GM19324 (cell line): ENCODE measurements around the gene RAB1A.

ENCODE experiments used
- ATAC-seq: cut with Tn5 transposase; IDR thresholded peaks from one replicate; pipeline ENCODE4 v1.9.1; 2021; ENCODE audit warnings: mild to moderate bottlenecking, moderate library complexity; ENCODE audit not compliant: unreplicated experiment, low FRiP score

The RAB1A gene

GRCh38 chr2:65098741-65099140 lies 31.2 kb downstream of the RAB1A start:
- ATAC-seq: no peak

- ATAC-seq: no peak
Observed at GRCh38 chr2:65097844-65098243, 32.1 kb downstream of the RAB1A start.

DNA sequence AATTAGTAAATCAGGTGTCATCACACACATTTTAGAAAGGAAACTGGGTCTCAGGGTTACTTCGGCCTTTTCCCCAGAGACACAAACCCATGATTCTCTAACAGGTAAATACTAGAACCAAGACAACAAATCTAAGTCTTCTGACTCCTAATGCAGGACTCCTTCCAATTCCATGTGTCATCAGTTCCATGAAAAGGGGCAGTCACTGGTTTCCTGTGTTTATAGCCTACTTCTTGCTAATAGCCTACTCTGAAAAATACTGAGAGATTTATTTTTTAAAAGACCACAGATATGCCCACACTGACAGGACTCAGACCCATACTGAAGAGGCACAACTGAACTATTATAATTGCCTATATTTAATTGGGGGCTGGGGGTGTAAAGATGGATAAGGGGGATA lies 33.0 kb downstream of the RAB1A start:
- no peak for ATAC-seq

GRCh38 chr2:65093211-65093610 lies 36.7 kb downstream of the RAB1A start:
- ATAC-seq: no peak

DNA sequence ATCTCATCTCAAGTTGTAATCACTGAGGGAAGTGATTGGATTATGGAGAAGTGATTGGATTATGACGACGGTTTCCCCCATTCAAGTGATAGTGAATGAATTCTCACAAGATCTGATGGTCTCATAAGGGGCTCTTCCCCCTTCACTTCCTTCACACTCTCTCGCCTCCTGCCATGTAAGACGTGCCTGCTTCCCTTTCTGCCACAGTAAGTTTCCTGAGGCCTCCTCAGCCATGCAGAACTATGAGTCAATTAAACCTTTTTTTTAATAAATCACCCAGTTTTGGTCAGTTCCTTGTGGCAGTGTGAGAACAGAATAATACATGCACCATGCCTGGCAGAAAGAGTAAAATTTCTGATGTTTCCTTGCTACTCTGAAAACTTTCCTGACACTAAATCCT lies 37.1 kb downstream of the RAB1A start:
- ATAC-seq: no peak

- no peak for ATAC-seq
Observed at GRCh38 chr2:65085148-65085547, 44.8 kb downstream of the RAB1A start.

DNA sequence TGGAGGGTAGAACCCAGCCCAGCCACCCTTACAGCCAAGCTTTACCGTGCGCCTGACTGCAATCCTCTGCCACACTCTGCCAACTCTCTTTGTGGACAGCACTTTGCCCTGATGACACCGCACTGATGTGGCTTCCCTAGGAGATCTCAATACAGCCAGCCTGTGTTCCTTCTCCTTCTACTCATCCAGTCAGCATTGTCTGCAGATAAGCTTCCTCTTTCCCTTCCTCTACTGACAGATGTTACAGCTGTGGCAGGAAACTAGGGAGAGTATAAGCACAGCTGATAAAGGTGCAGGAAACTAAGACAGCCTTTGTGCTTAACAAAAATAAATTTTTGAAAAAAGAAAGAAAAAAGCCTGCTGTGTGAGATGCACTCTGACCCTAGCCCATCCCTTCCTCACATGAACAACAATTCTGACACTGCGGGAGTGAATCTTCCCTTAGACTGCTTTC lies 48.6 kb downstream of the RAB1A start:
- ATAC-seq: no peak

DNA sequence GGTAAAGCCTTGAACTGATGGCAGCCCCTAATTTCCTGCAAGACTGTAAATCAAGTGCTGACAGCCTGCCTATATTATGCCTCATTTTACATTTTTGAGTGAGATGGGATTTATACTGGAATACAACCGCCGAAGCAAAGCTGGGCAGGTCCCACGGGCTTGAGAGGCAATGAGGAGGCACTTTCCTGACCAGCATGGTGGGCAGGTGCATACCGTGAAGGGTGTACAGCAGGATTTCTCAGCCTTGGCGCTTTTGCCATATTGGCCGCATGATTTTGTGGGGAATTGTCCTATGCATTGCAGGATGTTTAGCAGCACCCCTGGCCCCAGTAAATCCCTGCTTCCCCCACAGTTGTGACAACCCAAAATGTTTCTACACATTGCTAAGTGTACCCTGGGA lies 50.9 kb downstream of the RAB1A start:
- ATAC-seq: no peak

DNA sequence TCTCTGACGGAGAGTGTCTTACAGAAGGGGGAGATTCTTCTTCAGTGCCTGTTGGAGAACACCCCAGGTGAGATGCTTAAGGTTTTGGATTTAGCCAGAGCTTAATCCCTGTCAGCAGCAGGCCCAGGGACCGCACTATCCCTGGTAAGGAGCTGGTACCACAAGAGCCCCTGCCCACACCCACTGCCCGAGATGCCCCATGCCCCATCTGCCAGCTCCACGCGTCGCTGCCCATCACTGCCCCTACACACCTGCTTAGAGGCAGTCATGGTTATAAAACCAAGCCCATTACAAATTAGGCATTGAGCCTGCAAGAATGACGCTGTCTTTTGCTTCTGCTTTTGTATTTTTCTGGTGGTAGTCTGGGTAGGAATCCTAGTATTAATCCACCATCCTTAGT lies 52.0 kb downstream of the RAB1A start:
- no peak for ATAC-seq

- no peak for ATAC-seq
Observed at GRCh38 chr2:65076345-65076710, 53.6 kb downstream of the RAB1A start.

- ATAC-seq: no peak
Observed at GRCh38 chr2:65075605-65076344, 54.1 kb downstream of the RAB1A start.

DNA sequence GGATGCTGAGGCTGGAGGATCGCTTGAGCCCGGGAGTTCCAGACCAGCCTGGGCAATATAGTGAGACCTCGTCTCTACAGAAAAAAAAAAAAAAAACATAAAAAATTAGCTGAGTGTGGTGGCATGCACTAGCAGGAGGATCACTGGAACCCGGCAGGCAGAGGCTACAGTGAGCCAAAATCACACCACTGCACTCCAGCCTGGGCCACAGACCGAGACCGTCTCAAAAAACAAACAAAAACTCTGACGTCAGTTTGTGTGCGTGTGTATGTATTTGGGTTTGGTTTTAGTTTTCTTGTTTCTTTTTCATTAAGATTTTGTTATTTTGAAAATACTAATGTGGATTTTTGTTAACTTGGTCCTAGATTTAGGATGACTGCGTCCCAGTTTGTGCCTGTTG lies 54.7 kb downstream of the RAB1A start:
- ATAC-seq: no peak

DNA sequence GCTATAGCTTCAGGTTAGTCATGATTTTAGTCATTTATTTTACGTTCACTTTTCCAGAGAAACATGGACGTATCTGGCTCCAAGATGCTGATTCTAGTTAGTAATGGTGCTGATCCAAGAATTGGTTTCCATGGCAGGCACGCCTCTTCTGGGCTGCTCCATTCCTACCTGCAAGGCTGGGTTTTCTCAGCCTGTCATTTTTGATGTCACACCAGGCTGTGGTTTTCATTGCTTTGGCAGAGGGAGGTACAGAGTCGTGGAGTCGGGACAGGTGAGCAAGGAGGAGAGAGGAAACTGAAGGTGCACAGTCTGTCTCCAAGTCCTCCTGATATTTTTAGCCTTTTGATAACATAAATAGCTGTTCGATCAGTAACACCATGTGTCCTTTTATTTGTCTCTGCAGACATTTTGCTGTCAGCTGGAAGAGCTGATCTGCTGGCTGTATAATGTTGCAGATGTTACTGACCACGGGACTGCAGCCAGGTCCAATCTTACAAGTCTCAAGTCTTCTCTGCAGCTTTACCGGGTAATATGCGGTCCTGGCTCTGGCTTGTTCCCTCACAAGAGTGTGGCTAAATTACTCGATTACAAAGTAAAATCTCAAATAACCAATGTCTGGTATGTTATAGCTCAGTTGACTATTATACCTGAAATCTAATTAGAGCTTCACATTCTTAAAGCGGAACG lies 55.9 kb downstream of the RAB1A start:
- no peak for ATAC-seq

DNA sequence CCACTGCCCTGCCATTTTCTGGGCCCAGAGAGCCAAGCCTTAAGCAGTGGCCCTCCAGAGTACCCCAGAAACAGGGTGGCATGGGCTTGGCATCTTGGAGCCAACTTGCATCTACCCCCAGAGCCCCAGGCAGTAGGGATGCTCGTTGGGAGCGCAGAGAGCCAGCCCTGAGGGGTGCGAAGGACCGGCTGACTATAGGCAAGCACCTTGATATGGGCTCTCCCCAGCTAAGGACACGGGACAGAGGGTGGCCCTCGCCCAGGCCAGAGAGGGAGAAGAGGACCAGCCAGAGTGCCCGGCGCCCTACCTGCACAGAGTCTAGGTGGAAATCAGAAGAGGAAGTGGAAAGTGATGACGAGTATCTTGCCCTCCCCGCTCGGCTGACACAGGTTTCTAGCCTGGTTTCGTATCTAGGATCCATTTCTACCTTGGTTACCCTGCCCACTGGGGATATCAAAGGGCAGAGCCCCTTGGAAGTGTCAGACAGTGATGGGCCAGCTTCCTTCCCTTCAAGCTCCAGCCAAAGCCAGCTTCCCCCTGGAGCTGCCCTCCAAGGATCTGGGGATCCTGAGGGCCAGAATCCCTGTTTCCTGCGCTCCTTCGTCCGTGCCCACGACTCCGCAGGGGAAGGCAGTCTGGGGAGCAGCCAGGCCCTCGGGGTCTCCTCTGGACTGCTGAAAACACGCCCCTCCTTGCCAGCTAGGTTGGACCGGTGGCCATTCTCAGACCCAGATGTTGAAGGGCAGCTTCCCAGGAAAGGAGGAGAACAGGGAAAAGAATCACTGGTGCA lies 57.5 kb downstream of the RAB1A start:
- ATAC-seq: no peak

DNA sequence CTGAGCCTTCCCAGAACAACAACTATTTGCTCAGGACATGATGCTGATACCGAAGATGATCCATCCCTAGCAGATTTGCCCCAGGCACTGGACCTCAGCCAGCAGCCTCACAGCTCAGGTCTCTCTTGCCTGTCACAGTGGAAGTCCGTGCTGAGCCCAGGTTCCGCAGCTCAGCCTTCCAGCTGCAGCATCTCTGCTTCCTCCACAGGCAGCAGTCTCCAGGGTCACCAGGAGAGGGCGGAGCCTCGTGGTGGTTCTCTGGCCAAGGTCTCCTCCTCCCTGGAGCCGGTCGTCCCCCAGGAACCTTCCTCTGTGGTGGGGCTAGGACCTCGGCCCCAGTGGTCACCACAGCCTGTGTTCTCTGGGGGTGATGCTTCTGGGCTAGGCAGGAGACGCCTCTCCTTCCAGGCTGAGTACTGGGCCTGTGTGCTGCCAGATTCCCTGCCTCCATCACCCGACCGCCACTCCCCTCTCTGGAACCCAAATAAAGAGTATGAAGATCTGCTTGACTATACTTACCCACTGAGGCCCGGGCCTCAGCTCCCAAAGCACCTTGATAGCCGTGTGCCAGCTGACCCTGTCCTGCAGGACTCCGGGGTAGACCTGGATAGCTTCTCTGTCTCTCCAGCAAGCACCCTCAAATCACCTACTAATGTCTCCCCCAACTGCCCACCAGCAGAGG lies 58.3 kb downstream of the RAB1A start:
- no peak for ATAC-seq

GRCh38 chr2:65070856-65071255 lies 59.0 kb downstream of the RAB1A start:
- no peak for ATAC-seq

GRCh38 chr2:65070172-65070830 lies 59.6 kb downstream of the RAB1A start:
- ATAC-seq: no peak

- ATAC-seq: no peak
Observed at GRCh38 chr2:65069439-65069824, 60.5 kb downstream of the RAB1A start.

GRCh38 chr2:65067806-65068553 lies 61.9 kb downstream of the RAB1A start:
- ATAC-seq: no peak
